HL-60/S4 treated with phorbol 12-myristate 13-acetate at 8.2 ng/mL for 4 days and 3 days (cell line): ENCODE results near the gene CELF2.

Experiments used
- in situ Hi-C: fragments of 300-500 bp; cut with MboI; formaldehyde crosslinking; loops from 2 replicates; pipeline ENCODE4 v1.15.0; 2022; ENCODE audit warnings: low sequenced_read_pairs

Gene CELF2

DNA sequence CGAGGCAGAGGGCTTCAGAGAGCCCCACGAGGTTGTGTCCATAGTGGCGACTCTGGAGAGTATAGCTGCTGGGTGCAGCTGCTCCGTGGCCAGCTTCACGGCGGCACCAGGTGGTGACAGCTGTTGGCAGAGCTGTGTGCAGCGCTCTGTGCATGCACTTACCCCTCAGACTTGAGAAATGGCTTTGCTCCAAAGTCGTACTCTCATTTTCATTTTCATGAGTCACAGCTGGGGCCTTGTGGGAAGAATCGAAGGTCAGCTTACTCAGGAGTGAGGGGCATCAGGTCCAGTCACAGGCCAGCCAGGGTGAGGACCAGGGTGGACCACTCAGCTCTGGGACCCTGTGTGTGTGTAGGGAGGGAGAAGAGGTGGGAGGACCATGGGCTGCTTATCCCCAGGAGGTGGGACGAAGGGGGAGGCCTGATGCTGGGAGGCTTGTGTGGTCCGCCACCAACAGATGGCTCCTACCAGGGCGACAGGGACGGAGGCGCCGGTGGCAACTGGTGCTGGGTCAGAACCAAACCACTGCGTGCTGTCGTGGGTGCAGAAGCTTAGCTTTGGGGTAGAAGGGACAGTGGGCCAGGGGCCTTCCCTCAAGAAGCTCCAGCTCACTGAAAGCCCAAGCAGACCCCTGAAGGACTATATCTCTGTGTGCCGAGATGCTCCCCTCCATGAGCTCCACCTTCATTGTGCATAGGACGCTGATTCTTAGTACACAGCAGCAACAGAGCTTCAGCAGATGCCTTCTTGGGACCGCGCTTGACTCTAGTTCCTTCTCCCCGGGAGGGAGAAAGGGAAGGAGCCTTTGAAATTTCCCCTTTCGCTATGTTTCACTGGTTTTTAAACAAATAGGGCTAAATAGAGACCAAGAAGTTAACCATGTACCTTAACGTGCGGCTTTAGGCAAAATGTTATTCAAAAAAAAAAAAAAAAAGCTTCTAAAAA is 225.0 kb downstream of the CELF2 start:
- in situ Hi-C loops = no loop called here

DNA sequence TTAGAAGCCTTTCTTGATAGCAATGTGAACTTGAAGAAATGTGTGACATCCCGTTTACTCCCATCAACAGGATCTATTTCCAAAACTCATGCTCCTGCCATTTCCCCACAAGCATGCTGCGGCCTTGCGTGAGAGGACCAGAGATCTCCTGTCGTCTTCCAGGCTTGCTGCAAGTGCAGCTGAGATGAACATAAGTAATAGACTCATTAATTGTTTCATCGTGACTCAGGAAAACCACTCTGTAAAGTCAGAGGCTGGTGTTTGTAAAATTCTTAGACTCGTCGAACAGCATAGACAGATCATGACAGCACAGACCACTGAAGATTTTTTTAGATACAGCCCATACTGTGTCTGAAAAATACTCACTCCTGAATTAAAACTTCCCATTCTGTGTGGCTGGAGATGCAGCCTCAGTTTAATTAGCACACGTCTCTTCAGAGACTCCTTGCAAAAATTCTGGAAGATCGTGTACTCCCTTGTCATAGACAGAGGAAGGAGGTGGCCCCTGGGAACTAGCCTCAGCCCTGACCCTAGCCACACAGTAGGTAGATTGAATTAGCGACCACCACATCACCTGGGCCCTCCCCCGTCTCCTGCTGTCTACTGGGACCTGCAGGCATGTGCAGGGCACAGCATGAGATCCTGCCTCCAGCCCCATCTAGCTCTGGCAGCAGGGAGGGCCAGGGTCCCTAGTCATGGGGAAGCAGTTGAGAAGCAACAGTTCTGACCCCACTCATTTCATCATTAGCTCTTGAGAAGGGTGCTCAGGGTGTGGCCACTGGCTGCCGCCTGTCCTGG is 226.0 kb downstream of the CELF2 start:
- in situ Hi-C loops = no loop called here

DNA sequence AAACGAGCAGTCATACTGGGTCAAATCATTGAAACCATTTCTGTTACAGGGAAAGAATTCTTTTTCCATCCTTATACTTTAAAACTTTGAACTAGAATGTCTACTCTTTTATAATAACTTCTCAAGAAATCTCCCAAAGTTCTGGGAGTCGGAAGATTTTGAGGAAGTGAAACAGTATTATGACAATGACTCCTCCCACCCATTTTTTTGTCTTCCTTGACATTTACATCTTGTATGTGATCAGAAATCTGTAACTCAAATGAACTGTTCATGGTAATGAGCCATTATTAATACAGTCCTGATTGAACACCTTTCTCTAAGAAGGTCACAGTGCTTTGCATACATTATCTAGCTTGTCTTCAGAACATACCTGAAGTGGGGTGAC is 227.4 kb downstream of the CELF2 start:
- in situ Hi-C loops = no loop called here

DNA sequence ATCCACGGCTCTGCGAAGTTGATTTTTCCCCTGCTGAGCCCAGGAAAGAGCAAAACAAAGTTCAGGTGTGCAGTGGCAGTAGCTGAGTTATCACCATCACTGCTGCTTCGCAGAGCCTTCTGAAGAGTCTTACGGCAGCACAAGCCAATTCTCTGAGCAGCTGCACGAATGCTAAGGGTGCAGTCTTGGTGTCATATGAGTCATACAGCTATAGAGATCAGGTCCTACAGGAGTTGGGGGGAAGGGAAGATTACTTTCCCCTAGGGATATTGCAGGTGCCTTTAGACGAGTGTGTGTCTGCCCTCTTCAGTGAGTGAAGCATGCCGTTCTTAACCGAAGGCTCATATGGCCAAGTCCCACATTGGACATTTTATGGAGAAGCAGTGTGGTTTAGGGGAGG is 227.8 kb downstream of the CELF2 start:
- in situ Hi-C loops = no loop called here

DNA sequence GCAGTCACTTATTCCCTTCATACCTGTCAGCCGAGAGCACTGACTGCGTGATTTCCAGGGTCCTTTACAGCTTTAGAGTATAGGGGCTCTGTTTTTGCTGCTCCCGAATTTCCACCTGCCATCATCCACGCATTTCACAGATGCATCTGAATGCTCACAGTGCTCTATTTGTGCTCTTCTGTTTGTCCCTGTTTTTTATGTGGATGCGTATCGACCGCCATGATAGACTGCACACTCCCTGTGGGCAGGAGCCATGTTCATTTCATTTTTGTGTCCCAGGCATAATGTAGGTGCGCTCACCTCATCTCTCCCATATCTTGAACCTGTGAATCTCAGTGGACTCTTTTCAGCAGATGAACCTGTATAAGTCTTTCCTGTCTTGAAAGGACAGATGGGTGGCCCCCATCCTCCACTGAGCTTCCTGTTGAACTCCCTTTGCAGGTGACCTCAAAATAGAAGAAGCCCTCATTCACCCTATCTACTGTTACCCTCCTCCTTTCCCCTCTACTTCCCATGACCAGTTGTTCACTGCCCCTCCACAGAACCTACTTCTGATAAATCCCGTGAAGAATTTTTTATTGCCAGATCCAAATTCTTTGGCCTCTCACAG is 228.4 kb downstream of the CELF2 start:
- in situ Hi-C loops = no loop called here

DNA sequence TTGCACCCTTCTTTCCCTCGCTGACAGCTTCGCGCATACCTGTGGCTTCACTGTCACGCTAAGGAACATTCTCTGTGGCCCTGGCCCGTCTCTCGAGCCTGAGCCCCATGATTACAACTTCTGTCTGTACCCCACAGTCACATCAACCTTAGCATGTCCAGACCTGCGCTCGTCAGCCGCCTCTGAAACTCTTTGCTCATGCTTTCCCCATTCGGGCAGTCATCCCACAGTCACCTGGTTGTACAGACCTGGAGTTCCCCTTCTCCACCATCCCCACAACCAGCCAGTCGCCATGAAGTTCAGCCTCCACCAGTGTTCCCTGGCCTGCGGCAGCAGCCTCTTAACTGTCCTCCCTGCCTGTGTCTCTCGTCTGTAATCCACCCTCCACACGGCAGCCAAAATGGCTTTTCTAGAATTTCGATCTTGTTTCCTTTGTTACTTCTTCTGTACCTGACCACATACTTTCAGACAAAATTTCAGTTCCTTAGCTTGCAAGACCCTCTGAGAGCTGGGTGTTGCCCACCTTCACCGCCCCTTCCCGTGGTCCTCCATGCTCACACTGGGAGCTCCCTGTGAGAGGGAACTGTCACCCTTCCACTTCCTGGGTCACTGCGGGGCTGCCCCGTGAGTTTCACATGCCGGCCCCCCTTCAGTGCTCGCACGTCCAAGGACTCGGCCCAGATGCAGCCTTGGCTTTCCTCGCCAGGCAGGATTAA is 229.2 kb downstream of the CELF2 start:
- in situ Hi-C loops = no loop called here

DNA sequence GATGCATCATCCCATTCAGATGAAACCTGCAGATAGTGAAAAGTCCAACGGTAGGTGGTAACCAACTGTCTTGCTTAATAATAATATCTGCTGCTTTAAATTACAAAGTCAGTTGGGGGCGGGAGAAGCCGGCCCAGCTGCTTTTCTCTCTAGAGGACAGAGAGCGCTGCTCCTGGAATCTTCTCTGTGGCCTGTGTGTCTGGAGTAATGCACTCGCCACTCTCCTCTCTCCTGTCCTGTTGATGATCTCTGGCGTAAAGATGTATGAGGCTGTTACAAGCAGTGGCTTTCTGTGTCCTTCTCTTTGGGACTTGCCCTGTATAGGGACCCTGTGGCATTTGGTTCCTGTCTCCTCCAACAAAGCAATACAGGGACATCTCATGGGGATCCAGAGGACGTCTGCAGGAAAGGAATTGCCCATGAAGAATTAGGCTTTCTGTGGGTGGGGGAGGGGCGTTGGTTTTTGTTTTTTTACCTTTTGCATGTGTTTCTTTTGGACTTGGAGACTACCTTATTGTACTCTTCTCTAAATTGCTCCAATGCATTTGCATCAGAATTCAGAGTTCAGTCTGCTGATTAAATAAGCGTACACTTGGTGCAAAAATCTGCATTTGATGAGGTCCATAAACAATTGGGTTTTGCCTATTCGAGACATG is 231.6 kb downstream of the CELF2 start:
- in situ Hi-C loops = no loop called here

DNA sequence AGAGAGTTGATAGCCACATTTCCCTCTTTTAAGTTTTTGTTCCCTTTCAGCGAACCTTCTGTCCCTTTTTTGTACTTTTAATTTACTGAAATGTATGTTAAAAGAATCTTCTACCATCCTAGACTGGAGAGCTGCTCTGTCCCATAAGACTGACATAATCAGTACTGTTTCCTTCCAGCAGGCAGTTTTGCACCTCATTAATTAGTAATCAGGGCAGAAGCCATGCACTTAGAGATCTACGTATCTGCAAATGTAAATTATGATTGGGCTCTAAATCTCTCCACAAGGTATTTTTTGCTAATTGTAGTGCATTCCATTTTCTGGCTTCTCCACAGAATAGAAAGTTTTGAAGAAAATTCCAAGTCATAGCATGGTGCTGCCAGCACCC is 232.1 kb downstream of the CELF2 start:
- in situ Hi-C loops = no loop called here

DNA sequence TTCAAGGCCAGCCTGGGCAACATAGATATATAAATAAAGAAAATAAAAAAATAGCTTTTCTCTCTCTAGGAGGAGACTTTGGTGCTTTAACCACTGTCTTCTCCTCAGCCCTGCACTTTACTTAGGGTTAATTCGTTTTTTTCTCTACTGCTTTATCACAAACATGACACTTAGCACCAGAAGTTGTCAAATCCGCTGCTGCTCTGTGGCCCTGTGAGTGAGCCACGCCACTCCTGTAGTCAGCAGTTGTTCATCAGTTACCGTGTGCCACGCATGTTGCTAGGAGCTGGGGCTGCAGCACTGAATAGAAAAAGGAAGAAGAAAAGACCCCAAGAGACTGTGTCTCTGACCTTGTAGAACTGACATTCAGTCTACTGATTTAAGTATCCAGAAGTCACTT is 232.6 kb downstream of the CELF2 start:
- in situ Hi-C loops = no loop called here

DNA sequence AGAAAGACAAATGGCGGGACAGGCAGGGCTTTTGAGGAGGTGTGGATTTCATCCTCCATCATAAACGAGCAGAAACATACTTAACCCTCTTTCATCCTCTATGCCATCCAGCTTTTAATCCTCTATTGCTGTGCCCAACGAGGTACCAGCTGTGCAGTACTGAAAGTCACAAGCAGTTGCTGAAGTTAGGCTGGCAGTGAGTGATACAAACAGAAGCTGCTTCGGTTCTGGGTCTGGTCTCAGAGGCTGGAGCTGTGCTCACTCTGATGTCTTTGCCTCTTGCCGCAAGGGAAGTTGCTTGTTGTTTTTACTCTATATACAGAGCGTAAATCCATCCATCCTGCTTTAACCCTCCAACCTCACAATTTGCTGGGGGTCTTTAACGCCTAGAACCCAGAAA is 235.2 kb downstream of the CELF2 start:
- in situ Hi-C loops = no loop called here

DNA sequence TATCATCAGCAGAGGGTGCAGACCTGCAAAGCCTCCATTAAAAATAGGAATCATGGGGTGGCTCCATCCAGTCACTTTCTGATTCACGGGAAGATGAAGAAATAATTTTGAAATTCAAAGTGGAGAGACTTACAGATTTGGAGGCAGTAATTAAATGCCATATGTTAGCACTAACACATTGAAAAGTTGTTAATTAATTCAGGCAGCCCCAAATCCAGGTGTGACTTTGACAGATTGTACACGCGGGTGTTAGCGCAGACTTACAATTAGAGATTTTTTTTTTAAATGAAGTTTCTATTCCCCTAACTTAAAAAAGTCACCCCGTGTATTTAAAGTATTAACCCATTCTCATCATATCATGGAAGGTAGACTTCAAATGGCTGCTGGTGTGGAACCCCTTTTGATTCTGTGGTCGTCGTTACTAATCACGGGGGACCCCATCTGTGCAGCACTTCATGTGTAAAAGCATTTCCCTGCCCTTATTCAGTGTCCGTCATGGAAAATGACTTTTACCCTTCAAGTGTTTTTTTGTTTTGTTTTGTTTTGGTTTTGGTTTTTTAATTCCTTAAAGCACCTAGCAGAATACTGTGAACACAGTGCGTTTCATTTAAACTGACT is 235.8 kb downstream of the CELF2 start:
- in situ Hi-C loops = no loop called here

DNA sequence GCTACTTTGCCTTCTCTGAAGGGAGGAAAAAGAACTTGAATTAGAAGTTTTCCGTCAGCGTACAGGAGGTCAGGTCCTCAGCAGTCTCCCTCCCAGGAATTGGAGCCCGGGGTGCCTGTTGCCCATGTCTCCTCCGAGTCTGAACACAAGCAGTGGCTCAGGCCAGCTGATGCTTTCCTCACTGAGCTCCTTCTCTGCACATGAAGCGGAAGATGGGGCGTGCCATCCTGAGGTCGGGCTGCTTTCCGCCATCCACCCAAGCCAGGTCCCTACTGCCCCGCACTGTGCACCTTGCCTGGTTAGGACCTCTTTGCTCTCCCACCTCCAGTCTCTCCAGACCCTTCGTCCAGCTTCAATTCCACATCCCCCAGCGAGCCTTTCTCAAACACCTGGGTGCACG is 237.5 kb downstream of the CELF2 start:
- in situ Hi-C loops = no loop called here

DNA sequence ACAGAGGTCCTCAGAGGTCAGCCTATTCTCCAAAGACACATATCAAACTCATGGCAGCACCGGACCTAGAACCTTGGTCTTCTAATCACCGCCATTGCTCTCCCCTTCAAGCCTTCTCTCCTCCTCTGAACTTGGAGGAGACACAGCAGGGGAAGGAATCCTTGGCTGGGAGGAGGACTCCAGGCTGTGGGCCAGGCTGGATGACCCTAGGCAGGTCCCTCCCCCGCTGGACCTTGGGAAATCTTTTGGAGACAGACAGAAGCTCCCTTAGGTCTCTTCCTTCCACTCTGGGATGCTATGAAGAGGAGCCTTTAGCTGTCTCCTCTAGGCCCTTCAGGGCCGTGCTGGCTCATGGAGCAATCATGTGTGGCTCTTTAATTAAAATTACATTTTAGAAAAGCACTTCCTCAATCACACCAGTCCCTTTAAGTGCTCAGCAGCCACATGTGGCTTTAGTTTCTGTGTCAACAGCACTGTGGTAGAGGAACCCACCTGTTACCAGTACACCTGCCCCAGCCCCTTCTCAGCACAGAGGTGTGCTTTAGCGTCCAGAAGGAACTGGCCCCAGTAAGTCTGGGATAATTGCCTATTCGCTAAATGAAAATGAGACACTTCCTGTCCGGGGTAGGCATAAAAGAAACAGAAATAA is 238.2 kb downstream of the CELF2 start:
- in situ Hi-C loops = no loop called here

DNA sequence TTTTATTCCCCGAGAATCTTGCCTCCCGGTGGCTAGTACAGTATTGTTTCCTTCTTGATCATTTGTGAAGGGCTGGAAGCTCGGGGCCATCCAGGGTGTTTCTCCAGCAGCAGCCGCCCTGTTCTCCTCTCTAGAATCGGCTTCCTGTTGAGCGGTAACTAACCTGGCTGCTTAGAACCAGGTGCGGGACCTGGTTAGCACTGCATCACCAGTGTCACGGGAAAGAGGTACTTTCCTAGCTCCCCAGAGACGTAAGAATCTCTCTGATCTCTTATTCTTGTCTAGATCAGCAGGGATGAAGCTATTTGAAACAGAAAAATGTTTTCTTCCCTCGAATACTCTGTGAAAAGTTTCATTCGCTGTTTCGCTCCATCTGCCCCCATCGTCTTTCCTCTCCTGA is 239.2 kb downstream of the CELF2 start:
- in situ Hi-C loops = no loop called here

DNA sequence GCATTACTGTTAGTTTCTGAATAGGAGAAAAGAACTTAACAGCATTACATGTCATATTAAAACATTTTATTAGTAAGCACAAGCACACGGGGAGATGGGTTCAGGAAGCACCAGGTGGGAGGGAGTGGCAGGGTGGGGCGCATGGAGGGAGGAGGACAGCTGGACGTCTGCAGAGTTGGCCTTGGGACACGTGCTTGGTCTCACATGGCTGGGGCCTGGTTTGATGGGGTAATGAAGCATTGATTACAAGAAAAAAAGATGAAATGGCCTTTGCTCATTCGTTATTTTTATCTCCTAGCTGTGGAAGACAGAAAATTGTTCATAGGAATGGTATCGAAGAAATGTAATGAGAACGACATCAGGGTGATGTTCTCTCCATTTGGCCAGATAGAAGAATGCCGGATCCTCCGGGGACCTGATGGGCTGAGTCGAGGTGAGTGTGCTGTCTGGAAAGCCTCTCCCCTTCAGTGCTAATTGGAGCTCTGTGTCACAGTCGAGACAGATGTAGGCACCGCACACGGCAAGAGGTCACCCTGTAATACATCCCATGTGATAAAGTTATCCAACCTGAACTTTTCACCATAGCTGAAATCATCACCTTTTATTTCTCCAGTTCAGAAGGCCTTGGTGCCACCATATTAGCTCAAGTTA is 239.9 kb downstream of the CELF2 start:
- in situ Hi-C loops = no loop called here

DNA sequence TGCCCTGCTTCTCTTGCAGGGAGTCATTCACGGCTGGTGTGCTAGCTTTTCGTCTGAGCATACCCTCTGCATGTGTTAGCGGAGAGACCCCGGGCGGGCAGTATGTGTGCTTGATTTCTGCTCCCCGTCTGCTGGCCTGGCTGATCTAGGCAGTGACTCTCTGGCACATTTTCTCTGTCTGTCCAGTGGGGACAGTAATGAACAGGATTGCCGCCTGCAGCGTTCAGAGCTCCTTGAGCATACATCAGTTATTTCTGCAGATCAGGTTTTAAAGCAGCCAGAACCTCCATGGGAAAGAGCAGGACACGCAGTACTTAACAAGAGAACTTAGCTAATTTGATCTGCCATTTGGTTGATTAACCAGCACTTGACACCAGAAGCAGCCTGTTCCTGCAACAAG is 242.5 kb downstream of the CELF2 start:
- in situ Hi-C loops = no loop called here

DNA sequence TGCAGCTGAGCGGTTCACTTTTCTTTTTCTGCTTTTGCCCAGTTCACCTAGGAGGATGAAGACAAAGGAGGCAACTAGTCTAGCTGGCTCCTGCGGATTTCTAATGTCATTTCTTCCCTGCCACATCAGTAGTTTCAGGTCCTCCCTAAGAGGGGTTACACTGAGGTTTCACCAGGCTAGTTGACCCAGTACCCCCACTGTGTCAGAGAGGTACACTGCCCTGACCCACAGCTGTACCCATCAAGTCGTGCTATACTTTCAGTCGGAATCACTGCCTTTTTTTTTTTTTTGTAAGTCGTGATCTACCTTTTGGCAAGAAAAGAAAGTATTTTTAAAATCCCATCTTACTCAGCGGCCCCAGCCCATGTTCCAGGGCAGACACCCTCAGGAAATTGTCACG is 243.5 kb downstream of the CELF2 start:
- in situ Hi-C loops = no loop called here

DNA sequence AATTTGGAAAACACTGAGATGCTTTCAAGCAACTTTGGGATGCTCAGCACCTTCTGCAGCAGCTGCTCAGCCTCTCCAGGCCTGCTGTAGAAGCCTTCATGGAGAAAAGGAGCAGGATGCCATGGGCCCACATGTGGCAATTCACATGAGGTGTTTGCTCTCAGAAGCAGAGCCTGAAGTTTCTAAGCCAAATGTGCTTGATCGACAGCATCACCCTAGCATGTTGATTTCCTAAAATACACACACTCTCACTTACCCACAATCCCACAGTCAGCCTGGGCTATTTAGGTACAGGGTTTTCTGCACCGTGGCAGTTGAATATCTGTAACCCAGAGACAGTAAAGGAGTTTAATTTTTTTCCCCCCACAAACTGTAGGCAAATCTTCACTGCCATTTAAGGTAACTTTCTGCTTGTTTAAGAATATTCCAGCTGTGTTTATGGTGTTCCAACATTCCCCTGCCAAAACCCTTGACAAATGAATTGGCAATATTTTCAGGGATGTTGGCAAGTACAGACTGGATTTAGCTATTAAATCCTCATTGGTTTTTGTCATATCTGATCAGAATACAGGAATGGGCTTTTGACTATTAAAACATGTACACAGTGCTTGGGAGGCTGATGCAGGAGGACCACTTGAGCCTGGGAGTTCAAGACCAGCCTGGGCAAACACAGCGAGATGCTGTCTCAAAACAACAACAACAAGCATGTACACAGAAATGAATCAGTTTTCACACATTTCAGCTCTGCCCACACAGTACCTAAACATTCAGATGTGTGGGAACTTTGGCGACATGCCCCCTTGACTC is 244.2 kb downstream of the CELF2 start:
- in situ Hi-C loops = no loop called here
